ENCODE results near the gene CTNNA3. TPM values are rescaled to one million over a fixed set of nuclear protein-coding genes. Genes with fewer than 3 reads are reported as not detected.

Gene CTNNA3
- polyA plus RNA-seq, 1 experiment, result 0.26 TPM

DNA sequence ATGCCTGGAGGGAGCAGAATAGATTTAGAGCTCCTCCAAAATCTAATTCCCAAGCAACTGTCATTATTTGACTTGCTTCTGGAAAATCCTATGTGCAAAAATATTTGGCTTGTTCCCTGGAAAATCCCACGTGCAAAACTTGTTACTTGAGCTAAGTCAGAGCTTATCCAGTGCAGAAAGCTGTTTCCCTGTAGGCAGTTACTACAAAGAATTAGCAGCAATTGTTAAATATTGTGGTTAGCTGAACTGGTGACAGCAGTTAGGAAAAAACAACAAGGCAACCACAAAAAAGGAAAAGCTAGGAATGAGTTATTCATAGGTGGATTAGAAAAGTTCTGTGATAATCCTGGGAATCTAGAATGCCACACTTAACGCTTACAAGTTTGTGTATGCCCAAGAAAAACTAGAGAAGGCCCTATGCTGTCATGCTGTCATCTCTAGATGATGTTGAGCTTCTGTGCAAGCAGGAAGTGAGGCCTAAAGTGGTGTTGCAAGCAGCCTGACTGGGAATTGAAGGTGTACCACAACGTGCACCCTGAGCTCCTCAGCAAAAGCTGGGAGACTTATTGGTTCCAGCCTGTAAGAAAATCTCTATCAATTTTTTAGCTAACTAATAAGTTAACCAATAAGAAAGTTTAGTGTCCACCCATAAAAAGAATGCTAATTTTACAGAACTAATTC lies 1508.8 kb downstream of the CTNNA3 start:
- Histone ChIP-seq H3K4me3 (ENCODE audit: low read depth, low read length) (no peak overlapping the region), H3K27ac (ENCODE audit: low read depth, low read length) (no peak overlapping the region), H3K27me3 (ENCODE audit: control insufficient read depth, insufficient read depth, low read length) (no peaks in the 10 kb centered on the region), H3K9me3 (ENCODE audit: control insufficient read depth, insufficient read depth, low read length) (no peaks in the 10 kb centered on the region)
- POLR2A ChIA-PET, result no interaction called here
- CTCF ChIA-PET, result no interaction called here
- TF ChIP-seq, protein P1, sequence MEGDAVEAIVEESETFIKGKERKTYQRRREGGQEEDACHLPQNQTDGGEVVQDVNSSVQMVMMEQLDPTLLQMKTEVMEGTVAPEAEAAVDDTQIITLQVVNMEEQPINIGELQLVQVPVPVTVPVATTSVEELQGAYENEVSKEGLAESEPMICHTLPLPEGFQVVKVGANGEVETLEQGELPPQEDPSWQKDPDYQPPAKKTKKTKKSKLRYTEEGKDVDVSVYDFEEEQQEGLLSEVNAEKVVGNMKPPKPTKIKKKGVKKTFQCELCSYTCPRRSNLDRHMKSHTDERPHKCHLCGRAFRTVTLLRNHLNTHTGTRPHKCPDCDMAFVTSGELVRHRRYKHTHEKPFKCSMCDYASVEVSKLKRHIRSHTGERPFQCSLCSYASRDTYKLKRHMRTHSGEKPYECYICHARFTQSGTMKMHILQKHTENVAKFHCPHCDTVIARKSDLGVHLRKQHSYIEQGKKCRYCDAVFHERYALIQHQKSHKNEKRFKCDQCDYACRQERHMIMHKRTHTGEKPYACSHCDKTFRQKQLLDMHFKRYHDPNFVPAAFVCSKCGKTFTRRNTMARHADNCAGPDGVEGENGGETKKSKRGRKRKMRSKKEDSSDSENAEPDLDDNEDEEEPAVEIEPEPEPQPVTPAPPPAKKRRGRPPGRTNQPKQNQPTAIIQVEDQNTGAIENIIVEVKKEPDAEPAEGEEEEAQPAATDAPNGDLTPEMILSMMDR (IDR thresholded peaks at IDR 0.05; ENCODE audit: low read depth, low read length), result no peak
- DNase-seq (ENCODE audit: low read depth, low spot score), result no peak

DNA sequence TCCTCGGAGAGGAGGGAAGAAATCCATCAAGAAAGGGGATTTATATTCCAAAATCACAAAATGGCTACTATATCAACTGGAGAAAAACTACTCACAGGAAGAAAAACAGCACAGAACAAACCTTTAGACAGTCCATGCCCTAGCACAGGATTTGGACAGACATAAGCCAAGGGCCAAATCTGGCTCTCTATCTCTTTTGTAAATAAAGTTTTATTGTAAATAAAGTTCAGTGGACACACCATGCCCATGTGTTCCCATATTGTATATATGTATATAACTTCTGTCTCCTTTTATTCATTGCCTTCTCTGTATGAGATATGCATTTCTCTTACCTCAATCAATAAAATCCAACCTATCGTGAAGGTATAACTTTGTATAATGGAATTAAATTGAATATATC lies 1513.0 kb downstream of the CTNNA3 start:
- no peaks in the 10 kb centered on the region for H3K27me3 ChIP-seq (ENCODE audit: control insufficient read depth, insufficient read depth, low read length)
- TF ChIP-seq, protein P1 (IDR thresholded peaks at IDR 0.05; ENCODE audit: low read depth, low read length), result no peak
- DNase-seq (ENCODE audit: low read depth, low spot score), result no peak
- no peak overlapping the region for H3K27ac ChIP-seq (ENCODE audit: low read depth, low read length)
- ChIA-PET POLR2A (no interaction called here), CTCF (no interaction called here)
- H3K9me3 ChIP-seq (ENCODE audit: control insufficient read depth, insufficient read depth, low read length), result no peaks in the 10 kb centered on the region
- no peak overlapping the region for H3K4me3 ChIP-seq (ENCODE audit: low read depth, low read length)

DNA sequence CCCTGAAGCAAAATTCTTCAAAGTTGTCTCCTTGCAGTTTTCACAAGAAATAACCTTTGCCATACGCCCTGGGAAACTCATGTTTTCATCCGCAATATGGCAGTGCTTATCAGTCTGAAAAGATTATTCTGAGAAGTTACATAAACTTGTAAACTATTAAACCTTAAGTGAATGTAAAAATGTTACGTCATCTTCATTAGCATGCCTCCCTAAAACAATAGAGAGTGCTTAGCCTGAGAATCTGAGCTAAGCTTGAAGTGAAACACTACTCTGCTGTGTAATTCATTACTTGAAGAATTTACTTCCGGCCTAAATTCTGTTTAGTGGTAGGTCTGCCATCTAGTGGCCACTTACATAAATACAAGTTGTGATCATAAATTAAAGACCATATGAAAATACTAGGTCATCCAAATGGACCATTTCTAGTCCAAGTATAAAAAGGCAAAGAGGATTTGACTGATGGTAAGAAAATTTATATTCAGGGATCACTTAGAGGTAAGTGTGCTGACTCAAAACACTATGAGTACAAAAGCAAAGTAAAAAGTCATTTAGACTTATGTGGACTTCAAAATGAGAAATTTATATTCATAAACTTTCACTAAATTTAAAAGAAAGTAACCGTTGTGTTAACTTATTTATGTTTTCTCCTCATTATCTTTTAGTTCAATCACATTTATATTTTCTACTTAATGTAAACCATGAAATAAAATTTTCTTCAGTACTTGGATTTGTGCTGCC lies 1515.2 kb downstream of the CTNNA3 start:
- no peak overlapping the region for H3K4me3 ChIP-seq (ENCODE audit: low read depth, low read length)
- no peaks in the 10 kb centered on the region for H3K9me3 ChIP-seq (ENCODE audit: control insufficient read depth, insufficient read depth, low read length)
- ChIA-PET POLR2A (no interaction called here), CTCF (interaction anchor here (0.8 to 2.9 kb wide), 9 partner anchors 8 to 1908 kb away, joined by 3 to 15 read pairs (median 3); no protein-coding TSS in a partner anchor)
- peak; percentile 21 for DNase-seq (ENCODE audit: low read depth, low spot score)
- no peak overlapping the region for H3K27ac ChIP-seq (ENCODE audit: low read depth, low read length)
- TF ChIP-seq, protein P1 (IDR thresholded peaks at IDR 0.05; ENCODE audit: low read depth, low read length), result peak; percentile 63
- H3K27me3 ChIP-seq (ENCODE audit: control insufficient read depth, insufficient read depth, low read length), result no peaks in the 10 kb centered on the region

DNA sequence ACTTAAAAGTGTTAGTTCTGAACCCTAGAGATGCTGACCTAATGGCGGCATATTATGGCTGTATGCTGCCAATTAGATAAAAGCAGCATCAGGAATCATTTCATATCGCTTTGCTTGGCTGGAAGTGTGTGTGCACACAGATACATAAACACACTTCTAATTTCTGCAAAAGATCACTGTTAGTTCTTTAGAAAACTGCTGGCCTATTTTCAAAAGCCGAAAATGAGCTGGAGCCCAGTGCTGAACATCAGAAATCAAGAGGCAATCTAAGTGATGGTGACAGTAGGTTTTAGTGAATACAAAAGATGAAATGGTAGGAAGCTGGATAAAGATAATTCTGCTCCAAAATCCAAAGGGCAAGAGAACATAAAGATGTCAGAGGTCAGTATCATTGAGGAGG lies 1516.0 kb downstream of the CTNNA3 start:
- TF ChIP-seq, protein P1 (IDR thresholded peaks at IDR 0.05; ENCODE audit: low read depth, low read length), result no peak
- ChIA-PET POLR2A (no interaction called here), CTCF (interaction anchor here (0.8 to 2.9 kb wide), 7 partner anchors 9 to 1907 kb away, joined by 3 to 15 read pairs (median 4); no protein-coding TSS in a partner anchor)

DNA sequence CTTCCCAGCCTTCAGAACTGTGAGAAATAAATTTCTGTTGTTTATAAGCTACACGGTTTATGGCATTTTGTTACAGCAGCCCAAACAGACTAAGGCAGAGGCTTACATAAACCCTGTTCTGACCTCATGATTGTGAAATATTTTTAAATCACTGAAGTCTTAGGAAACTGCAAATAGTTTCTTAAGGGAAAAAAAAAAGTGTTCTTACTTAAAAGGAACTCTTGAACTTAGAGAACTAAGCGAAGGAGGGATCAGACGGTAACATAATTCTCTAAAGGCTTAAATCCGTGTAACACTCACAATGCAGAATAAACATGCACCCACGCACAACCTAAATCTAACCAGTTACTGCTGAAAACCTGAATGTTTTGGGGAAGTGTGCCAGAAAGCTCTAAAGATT lies 1519.2 kb downstream of the CTNNA3 start:
- peak; percentile 20 for DNase-seq (ENCODE audit: low read depth, low spot score)
- ChIA-PET POLR2A (no interaction called here), CTCF (interaction anchor here (1.9 kb wide), 1 partner anchor 8 kb away, joined by 4 read pairs; no protein-coding TSS in a partner anchor)

More for the DNA sequence above, 1516.0 kb downstream of the CTNNA3 start:
- H3K4me3 ChIP-seq (ENCODE audit: low read depth, low read length), result no peak overlapping the region
- no peak overlapping the region for H3K27ac ChIP-seq (ENCODE audit: low read depth, low read length)
- H3K27me3 ChIP-seq (ENCODE audit: control insufficient read depth, insufficient read depth, low read length), result no peaks in the 10 kb centered on the region
- no peak for DNase-seq (ENCODE audit: low read depth, low spot score)
- H3K9me3 ChIP-seq (ENCODE audit: control insufficient read depth, insufficient read depth, low read length), result no peaks in the 10 kb centered on the region

More for the DNA sequence above, 1519.2 kb downstream of the CTNNA3 start:
- H3K4me3 ChIP-seq (ENCODE audit: low read depth, low read length), result no peak overlapping the region
- H3K27me3 ChIP-seq (ENCODE audit: control insufficient read depth, insufficient read depth, low read length), result no peaks in the 10 kb centered on the region
- TF ChIP-seq, protein P1 (IDR thresholded peaks at IDR 0.05; ENCODE audit: low read depth, low read length), result no peak
- H3K27ac ChIP-seq (ENCODE audit: low read depth, low read length), result no peak overlapping the region
- no peaks in the 10 kb centered on the region for H3K9me3 ChIP-seq (ENCODE audit: control insufficient read depth, insufficient read depth, low read length)
